HL-60/S4 treated with phorbol 12-myristate 13-acetate at 8.2 ng/mL for 4 days and 3 days (cell line): ENCODE results near the gene GATAD2A.
"Not testable (repeated sequence)": the region's sequence is repeated elsewhere in the genome, so short reads cannot be mapped to it uniquely, and the experiment has no call there.

Experiments used
- in situ Hi-C: fragments of 300-500 bp; cut with MboI; formaldehyde crosslinking; loops from 2 replicates; pipeline ENCODE4 v1.15.0; 2022; ENCODE audit warnings: low sequenced_read_pairs

GATAD2A gene

DNA sequence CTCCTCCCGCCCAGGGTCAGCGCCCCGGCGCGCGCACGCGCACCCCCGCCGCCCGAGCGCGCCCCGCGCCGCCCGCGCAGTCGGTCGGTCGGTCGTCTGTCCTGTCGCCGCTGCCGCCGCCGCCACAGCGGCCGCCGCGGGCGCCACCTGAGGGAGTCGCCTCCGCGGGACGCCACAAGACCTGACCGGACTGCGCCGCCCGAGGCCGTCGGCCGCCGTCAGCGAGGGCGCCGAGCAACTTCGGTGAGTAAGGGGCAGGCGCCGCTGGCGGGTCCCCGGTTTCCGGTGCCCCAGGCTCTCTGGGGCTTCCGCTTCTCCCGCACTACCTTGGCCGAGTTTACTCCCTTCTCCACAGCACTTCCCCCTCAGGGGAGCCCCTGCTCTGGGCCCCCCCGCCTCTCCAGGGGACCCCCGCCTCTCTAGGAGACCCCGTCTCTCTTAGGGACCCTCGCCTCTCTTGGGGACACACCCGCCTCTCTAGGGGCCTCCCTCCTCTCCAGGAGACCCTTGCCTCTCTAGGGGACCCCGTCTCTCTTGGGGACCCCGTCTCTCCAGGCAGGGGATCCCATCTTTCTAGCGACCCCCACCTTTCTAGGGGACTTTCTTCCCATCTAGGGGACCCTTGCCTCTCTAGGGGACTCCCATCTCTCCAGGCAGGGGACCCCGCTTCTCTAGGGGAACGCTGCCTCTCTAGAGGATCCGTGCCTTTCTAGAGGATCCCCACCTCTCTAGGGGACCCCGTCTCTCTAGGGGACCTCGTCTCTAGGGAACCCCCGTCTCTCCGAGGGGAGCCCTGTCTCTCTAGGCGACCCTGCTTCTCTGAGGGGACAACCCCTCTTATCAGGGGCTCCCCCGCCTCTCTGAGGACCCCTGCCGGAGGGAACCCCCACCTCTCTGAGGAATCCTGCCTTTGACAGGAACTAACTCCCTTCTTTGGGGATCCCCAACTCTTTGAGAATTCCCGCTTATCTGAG lies 19.3 kb upstream of the GATAD2A start:
- in situ Hi-C loops: no loop called here

DNA sequence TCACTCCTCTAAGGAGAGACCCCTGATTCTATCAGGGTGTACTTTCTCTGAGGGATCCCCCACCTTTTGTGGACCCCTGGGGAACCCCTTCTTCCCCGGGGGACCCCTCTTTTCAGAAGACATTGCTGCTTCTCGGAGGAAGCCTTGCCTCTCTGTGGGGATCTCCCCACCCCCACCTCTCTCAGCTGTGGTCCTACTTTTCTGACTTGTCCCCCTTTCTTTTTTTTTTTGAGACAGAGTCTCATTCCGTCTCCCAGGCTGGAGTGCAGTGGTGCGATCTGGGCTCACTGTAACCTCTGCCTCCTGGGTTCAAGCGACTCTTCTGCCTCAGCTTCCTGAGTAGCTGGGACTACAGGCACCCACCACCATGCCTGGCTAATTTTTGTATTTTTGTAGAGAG lies 18.4 kb upstream of the GATAD2A start:
- in situ Hi-C loops: no loop called here

DNA sequence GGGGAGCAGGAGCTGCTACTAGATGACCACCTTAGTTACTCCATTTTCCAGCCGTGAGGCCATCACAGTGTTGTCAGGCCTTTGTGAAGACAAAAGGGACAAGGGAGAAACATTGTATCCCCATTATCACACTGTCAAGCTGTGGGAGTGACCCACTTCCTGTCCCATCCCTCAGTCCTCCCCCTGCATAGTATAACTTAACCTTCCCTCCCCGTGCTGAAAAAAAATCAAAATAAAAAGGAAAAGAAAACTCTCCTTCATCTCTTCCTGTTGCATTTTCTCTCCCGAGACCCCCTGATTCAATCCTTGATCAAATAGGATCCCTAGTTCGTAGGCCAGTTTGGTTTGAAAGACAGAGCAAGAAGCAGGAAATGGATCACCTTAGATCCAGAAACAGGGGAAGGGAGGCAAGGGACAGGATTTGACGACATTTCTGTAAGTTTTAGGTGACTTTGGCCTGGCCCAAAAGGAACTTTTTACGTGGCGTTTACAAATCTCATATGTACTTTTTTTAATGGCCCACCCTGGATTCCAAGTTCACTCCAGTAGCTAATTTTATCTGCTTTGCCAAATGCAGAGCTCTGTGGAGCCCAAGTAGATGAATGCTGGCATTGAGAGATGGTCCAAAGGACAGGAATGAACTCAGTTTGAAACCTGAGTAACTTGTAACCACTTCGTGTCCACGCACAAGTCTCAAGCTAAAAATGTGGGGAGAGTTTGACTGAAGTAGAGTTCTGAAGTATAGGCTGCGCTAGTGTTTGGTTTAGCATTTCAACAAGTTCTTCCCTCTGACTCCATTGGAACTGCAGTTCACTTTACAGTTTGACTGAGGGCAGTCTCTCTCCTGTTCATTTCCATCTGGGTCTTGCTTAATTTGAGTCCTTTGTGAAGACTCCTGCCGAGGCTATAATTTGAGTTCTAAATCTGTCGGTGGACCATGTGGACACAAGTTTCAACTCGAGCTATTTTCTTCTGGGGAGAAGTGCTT lies 16.6 kb upstream of the GATAD2A start:
- in situ Hi-C loops: no loop called here

DNA sequence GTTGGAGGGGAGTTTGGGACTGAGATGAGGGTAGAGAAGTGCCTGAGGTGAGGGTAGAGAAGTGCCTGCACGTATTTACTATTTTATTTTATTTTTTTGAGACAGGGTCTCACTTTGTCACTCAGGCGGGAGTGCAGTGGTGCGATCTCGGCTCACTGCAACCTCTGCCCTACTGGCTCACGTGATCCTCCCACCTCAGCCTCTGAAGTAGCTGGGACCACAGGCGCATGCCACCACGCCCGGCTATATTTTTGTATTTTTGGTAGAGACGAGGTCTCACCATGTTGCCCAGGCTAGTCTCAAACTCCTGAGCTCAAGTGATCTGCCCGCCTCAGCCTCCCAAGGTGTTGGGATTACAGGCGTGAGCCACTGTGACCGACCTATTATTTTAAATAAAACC lies 15.8 kb upstream of the GATAD2A start:
- in situ Hi-C loops: not testable (repeated sequence)

DNA sequence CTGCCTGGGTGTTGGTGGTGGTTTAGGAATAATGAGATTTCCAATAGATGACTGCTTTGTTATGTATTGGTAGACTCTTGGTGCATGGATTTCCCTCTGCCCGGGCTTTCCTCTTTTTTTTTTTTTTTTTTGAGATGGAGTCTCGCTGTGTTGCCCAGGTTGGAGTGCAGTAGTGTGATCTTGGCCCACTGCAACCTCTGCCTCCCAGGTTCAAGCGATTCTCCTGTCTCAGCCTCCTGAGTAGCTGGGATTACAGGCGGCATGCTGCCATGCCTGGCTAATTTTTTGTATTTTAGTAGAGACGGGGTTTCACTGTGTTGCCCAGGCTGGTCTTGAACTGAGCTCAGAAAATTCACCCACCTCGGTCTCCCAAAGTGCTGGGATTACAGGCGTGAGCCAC lies 11.1 kb upstream of the GATAD2A start:
- in situ Hi-C loops: not testable (repeated sequence)

DNA sequence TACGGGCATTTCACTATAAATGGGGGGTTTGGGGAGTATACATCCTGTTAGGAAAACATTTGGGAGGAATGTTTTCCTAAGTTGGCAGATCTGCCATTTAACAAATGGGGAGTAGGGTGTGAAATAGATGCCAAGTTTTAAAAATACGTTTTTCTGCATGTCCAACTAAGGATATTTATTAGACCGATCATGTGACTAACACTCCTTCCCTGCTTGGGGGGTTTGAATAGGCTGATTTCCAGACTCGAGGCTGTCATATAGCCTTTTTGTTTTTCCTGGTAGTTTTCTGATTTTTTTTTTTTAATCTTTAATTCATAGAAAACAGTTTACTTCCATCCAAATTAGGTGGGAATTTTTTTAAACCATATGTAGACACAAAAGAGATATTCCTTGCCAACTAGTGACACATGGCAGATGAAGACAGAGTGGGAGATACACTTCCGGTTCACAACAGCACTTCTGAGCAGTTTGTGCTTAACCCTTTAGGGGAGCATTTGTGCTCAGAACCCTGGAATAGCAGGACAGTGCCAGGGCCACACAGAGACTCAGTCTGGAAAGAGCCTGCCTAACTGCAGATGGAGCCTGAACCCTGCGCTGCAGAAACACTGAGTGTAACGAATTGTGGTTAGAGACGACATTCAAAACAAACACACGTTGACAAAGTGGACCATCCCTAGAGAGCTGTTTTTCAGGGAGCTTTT lies 5.6 kb upstream of the GATAD2A start:
- in situ Hi-C loops: no loop called here

DNA sequence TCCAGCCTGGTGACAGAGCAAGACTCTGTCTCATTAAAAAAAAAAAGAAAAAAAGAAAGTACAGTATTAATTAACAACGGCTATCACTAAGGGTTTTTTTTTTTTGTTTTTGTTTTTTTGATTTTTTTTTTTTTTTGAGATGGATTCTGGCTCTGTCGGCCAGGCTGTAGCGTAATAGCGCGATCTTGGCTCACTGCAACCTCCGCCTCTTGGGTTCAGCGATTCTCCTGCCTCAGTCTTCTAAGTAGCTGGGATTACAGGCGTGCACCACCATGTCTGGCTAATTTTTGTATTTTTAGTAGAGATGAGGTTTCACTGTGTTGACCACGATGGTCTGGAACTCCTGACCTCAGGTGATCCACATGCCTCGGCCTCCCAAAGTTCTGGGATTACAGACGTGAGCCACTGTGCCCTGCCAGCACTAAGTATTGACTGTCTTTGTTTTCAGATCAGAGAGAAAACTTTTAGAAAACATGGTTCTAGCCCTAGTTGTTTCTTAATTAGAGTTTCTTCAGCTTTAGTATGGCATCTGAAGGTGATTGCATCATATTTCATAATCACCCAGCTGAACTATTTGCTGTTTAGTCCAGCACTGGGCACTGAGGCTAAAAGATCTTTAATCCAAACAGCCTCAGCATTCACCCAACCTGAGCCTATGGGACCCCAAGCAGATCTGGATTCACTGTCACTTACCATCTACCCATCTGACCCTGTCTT lies 2.7 kb upstream of the GATAD2A start:
- in situ Hi-C loops: no loop called here

DNA sequence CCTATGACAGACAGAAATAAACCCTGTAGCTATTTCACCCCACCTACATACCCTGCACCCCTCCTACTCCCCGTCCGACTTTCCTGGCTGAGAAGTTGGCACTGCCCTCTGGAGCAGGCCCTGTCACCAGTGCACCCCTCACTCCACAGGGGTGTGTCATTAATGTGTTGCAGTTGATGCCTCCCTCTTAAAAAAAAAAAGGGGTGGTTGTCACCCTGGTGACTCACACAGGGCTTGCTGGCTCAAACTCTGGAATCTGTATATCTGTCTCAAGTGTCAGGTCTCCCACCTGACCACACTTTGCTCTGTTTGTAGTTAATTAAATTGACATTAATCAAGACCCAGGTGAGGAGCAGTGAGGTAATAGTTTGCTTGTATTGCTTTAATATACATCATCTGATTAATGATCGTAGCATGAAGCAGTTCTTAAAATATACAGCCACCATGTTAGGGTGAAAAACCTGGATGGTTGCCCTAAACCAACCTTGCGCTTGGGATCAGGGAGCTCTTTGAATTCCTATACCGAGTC lies 2.0 kb upstream of the GATAD2A start:
- in situ Hi-C loops: no loop called here

DNA sequence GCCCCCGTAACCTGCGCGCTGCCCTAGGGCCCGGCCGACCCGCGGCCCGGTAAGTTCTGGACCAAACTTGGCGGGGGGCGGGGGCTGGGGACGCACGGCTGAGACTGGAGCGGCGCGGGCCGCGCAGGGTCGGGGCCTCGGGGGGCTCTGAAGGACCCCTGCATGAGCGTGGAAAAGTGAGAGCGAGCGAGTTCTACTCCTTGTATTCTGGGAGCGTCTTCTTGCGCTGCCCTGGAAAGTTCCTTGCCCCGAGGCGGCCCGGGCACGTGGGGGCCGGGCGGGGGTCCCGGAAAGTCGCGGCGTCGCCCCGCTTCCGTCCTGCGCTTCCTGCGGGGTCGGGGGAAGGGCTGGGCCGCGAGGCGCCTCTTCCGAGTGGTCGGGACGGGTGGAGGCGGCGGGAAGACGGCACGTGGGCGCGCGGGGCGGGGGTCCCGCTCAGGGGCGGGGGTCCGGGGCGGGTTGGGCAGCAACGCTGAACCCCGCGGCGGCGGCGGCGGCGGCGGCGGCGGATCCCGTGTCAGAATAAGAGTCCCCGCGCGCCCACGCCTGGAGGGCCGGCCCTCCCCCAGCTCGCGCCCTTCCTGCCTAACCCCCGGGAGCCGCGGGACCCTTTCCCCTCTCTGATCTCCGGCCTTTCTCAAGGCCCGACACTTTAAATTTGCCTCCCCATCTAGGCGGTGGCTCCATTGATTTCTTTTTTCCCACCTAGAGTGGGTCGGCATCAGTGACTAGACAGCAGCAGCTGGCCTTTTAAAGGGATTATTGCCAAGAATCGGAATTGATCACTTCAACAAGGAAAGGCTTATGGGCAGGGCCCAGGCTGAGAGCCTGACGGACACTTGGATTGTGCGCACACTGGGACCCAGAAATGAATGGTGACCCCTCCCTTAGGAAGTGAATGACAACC lies 749 bp downstream of the GATAD2A start:
- in situ Hi-C loops: no loop called here

DNA sequence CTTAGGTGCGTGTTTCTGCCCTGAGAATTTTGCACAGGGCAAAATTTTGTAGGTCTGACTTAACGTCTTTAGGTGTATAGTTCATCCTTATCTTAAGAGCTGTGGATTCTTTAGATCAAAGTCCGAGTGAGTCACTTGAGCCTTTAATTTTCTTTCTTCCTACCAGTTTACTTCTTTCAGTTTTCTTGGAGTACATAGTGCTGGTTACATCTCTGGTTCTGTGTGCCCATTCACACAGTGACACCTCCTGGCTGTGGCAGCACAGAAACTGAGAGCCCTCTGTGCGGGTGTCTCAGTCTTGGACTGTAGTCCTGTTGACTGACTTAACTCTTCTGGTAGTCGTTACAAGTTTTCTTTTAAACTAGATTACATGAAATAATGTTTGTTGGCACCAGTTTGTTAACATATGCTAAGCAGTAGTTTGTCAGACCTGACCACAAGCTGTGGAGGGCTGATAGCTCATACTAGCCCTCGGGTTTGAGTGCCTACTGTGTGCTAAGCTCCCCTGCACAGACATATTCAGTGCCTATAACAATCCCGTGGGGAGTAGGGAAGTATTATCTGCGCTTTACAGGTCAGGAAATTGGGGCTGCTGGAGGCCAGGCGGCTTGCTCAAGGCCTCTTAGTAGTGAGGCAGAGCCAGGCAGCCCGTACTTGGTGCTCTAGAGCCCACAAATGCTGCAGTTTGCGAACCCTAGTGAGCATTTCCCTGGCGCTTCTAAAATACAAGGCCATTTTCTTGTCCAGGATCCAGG lies 1.6 kb downstream of the GATAD2A start:
- in situ Hi-C loops: no loop called here

DNA sequence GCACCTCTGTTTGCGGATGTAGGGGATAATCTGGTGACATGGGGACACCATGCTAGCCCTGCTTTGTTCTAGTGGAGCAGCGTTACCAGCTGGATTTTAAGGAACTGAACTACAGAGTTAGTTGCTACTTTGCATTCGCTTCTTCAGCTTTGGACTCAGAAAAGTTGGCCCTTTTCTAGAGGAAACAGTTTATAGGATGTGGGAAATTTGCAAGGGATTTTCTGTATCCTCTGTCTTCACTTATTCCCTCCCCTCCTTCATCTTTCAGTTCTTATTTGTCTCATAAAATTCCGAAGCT lies 2.1 kb downstream of the GATAD2A start:
- in situ Hi-C loops: no loop called here

DNA sequence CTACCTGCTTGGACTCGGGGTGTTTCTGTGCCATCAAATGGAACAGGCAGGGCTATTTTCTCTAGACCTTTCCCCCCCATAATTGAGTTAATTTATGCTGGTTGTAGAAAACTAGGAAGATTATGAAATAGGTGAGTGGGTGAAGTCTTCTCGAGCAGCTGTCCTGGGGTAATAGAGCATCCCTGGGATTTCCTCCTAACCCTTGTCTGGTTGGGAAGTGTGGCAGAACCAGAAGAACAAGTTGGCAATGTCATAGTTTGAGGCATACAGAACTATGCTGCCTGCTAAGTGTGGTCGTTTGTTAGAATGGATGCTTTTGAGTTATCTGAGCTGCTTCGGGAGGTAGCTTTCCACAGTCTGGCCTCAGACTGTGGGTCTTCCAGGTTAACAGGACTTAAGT lies 3.7 kb downstream of the GATAD2A start:
- in situ Hi-C loops: no loop called here

DNA sequence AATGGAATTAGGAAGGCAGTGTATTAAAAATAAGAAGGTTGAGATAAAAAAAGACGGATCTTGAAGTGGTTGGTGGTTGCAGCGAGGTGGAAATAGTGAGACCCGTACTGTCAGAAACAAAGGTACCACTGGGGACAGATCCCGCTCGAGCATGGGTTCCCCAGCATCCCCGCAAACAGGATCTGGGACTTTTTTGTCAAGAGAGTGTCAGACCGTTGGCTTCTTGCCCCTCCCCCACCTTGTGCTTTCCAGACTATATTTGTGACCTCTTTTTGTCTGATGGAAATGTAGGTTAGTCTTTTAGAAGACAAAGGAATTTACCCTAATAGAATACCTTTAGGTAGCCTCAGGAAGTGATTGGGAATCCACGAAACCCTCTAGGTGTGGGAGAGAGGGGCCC lies 4.2 kb downstream of the GATAD2A start:
- in situ Hi-C loops: no loop called here

DNA sequence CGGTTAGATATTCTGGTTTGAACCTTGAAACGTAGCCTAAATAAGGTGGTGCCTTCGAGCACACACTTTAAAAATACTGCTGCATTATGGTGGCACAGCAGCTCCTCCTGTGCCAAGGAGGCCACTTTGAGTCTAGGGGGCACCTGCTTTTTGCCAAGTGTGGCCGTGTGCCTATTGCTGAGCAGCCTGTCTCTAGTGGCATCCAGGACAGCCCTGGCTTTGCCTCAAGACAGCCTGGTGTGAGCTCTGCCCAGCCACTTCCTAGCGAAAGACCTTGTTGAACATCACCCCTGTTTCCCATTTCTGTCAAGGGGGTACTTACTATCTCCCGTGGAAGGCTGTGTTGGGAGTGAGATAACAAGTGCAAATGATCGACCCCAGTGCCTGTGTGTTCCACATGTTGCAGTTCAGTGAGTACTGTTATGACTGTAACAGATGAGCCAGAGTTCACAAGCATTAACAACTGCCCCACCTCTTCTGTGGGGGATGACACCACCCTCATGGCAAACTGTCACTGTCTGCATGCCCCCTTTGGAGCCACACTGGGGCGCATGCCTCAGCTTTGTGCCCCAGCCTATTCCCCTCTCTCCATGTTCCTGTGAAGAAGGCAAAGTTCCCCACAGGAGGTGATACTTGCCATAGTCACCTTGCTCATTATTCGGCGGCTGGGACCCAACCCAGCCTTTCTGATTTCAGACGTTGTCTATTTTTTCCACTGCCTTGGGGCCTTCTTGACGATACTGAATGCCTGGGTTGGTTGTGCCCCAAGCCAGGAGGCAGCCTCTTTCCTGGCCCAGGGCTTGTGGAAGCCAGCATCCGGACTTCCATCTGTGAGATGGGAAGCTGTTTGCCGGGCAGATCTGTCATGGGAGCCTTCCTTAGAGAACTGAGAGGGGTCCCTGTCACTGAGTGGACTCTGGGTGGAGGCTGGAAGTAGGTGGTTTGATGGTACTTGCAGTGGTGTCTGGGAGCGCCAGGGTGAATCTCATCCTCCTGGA lies 5.4 kb downstream of the GATAD2A start:
- in situ Hi-C loops: no loop called here

DNA sequence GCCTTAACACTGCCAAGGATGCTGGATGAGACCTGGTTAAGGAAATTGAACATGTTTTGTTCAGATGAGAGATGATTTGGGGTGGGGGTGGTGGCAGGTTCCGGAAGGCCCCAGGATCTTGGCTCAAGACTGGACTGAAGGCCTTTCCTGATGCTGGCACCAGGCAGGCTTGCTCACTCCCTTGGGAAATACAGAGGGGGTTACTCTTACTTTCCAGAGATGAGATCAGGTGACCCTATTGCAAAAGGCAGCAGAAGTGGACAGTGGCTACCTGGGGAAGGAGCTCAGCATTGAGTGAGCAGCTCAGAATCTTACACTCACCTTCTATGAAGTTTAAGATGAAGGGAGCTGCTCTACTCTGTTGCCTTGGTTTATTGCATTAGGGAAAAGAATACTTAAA lies 10.8 kb downstream of the GATAD2A start:
- in situ Hi-C loops: no loop called here

DNA sequence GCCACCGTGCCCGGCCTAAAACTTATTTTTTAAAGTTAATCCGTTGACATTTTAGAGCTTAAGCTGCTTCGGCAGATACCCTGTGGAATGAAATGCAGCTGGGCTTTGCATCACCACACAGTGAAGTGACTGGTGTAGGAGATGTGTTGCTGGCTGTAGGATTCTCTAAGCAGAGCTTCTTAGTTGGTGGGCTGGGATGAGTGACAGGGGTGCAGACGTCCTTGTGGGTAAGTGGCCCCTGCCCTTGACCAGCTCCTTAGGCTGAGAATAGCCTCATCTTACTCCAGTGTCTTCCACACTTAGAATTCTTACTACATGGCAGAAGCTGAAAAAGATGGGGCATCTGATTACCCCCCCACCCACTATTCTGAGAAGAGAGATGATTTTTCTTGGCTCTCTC lies 11.6 kb downstream of the GATAD2A start:
- in situ Hi-C loops: no loop called here

DNA sequence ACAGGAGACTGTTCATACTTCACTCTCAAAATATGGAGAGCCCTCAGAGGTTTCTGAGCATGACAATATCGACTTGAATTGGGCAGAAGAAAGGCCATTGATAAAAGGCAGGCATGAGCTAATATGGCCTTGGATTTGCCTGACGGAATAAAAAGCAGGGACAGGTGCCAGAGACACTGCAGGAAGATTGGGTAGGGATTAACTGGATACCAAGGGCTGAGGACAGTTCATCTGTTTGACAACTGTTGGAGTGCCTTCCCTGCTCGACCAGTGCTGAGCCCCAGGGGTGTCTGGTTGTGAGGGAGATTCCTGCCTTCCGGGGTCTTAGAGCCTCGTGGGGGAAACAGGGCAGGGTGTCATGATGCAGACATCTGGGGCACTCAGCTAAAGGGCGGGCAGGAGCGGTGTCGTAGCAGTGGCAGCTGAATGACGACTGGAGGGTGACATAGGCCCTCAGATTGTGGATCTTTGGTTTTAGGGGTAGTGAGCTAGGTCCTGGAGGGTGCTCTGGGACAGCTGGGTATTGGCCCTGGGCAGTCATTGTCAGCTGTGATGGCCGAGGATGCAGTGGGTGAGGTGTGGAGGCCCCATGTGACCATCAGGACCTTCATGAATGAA lies 12.3 kb downstream of the GATAD2A start:
- in situ Hi-C loops: no loop called here
